Measurements from ENCODE around the gene KCNG4. TPM values are rescaled to one million over a fixed set of nuclear protein-coding genes. Genes with fewer than 3 reads are reported as not detected.
"Not testable (repeated sequence)": the region's sequence is repeated elsewhere in the genome, so short reads cannot be mapped to it uniquely, and the experiment has no call there.

KCNG4 gene
- total and polyA plus RNA-seq, 7 experiments from 2014 or later, result not detected

DNA sequence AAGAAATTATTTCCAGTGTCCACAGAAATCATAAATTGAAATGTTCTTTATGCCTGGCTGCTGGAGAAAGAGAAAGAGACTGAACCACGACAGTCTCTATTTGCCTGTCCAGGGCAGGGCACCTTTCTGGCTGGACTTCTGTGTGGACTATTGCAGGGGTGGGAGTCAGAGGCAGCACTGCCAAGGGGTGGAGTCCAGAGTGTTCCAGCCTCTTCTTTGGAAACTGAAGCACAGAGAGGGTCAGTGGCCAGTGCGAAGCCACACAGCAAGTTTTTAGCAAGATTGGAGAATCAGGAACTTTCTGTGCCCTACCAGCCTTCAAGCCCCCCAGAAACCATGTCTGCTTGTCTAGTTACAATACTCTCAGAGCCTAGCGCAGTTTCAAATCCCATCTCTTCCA, 15.3 kb downstream of the KCNG4 start:
- Histone ChIP-seq H3K4me1 (ENCODE audit: control insufficient read depth in 2 of 2, insufficient read depth in 2 of 2, low read length in 2 of 2) (no peaks in the 10 kb centered on the region), H3K36me3 (ENCODE audit: control insufficient read depth in 2 of 3, insufficient read depth in 3 of 3, low read length in 3 of 3) (no peaks in the 10 kb centered on the region), H3K9me3 (ENCODE audit: control insufficient read depth in 2 of 3, low read length in 3 of 3) (no peaks in the 10 kb centered on the region), H3K27me3 (ENCODE audit: control insufficient read depth in 2 of 2, insufficient read depth in 2 of 2, low read length in 2 of 2) (no peaks in the 10 kb centered on the region), H3K4me3 (ENCODE audit: low read length) (no peak overlapping the region), H3K27ac (ENCODE audit: low read depth, low read length) (no peak overlapping the region)
- no peaks in the 10 kb centered on the region for H3K36me3 Mint-ChIP-seq
- DNase-seq, result no peak
- H3K27me3 Mint-ChIP-seq, result peaks cover 4 to 27% (median 16%) of the 10 kb centered on the region in 5 donors
- ChIA-PET POLR2A (no interaction called here), CTCF (no interaction called here)
- no peak overlapping the region for H3K4me3 Mint-ChIP-seq
- H3K27ac Mint-ChIP-seq, result no peak overlapping the region
- H3K9me3 Mint-ChIP-seq, result no peaks in the 10 kb centered on the region
- no peaks in the 10 kb centered on the region for H3K4me1 Mint-ChIP-seq
- no peak for ATAC-seq
- intact Hi-C loops (cut with micrococcal nuclease), result no loop called here

DNA sequence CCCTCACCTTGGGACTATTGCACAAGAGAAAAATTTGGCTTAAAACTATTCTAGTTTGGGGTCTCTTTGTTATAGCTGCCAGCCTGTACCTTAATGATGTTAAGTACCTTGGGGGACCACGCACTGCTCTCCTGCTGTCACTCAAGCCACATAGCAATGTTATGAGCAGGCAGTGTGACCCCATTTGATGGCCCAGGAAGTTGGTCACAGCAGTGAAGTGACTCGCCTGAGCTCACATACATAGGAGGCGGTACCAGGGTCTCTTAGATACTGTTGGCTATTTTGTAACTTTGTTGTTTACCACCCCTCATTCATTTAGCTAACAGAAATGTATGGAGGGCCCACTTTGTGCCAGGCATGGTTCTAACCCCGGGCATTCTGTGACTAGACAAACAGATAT, 16.4 kb downstream of the KCNG4 start:
- Histone ChIP-seq H3K4me1 (ENCODE audit: control insufficient read depth in 2 of 2, insufficient read depth in 2 of 2, low read length in 2 of 2) (no peaks in the 10 kb centered on the region), H3K4me3 (ENCODE audit: low read length) (no peak overlapping the region), H3K27me3 (ENCODE audit: control insufficient read depth in 2 of 2, insufficient read depth in 2 of 2, low read length in 2 of 2) (no peaks in the 10 kb centered on the region), H3K36me3 (ENCODE audit: control insufficient read depth in 2 of 3, insufficient read depth in 3 of 3, low read length in 3 of 3) (no peaks in the 10 kb centered on the region), H3K9me3 (ENCODE audit: control insufficient read depth in 2 of 3, low read length in 3 of 3) (no peaks in the 10 kb centered on the region), H3K27ac (ENCODE audit: low read depth, low read length) (no peak overlapping the region)
- Mint-ChIP-seq H3K9me3 (no peaks in the 10 kb centered on the region), H3K4me1 (no peaks in the 10 kb centered on the region), H3K4me3 (no peak overlapping the region), H3K27me3 (peaks cover 4 to 20% (median 16%) of the 10 kb centered on the region in 5 donors), H3K27ac (no peak overlapping the region), H3K36me3 (no peaks in the 10 kb centered on the region)
- DNase-seq, result no peak
- intact Hi-C loops (cut with micrococcal nuclease), result no loop called here
- ChIA-PET CTCF (interaction anchor here (0.6 kb wide), 1 partner anchor 309 kb away, joined by 3 read pairs; no protein-coding TSS in a partner anchor), POLR2A (no interaction called here)
- no peak for ATAC-seq

DNA sequence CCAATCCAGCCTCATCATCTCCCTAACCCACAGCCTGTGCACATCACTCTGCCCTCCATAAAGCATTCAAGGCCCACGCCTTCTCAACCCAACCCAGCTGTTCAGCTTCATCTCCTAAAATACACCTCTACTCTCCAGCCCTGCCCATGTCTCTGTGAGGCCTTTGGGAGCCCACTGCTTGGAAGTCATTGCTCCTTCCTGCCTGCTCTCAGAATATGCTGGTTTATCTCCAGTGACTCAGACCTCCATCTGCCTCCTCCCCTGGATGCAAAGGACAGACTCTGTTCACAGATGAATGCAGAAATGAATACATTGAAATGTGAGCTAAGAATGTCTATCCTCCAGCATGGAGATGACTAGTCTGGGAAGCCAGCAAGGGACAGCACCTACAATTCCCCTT, 19.0 kb downstream of the KCNG4 start:
- DNase-seq (no peak), ATAC-seq (no peak)
- H3K27ac ChIP-seq (ENCODE audit: low read depth, low read length), result no peak overlapping the region
- no peaks in the 10 kb centered on the region for H3K4me1 ChIP-seq (ENCODE audit: control insufficient read depth in 2 of 2, insufficient read depth in 2 of 2, low read length in 2 of 2)
- H3K27me3 Mint-ChIP-seq, result peaks cover 0 to 6% (median 4%) of the 10 kb centered on the region in 5 donors
- no peaks in the 10 kb centered on the region for H3K27me3 ChIP-seq (ENCODE audit: control insufficient read depth in 2 of 2, insufficient read depth in 2 of 2, low read length in 2 of 2)
- intact Hi-C loops (cut with micrococcal nuclease), result no loop called here
- no peaks in the 10 kb centered on the region for H3K9me3 Mint-ChIP-seq
- no peak overlapping the region for H3K27ac Mint-ChIP-seq
- no peaks in the 10 kb centered on the region for H3K36me3 ChIP-seq (ENCODE audit: control insufficient read depth in 2 of 3, insufficient read depth in 3 of 3, low read length in 3 of 3)
- no peaks in the 10 kb centered on the region for H3K9me3 ChIP-seq (ENCODE audit: control insufficient read depth in 2 of 3, low read length in 3 of 3)
- ChIA-PET POLR2A (no interaction called here), CTCF (no interaction called here)
- H3K36me3 Mint-ChIP-seq, result no peaks in the 10 kb centered on the region
- no peak overlapping the region for H3K4me3 Mint-ChIP-seq
- no peaks in the 10 kb centered on the region for H3K4me1 Mint-ChIP-seq
- H3K4me3 ChIP-seq (ENCODE audit: low read length), result no peak overlapping the region

DNA sequence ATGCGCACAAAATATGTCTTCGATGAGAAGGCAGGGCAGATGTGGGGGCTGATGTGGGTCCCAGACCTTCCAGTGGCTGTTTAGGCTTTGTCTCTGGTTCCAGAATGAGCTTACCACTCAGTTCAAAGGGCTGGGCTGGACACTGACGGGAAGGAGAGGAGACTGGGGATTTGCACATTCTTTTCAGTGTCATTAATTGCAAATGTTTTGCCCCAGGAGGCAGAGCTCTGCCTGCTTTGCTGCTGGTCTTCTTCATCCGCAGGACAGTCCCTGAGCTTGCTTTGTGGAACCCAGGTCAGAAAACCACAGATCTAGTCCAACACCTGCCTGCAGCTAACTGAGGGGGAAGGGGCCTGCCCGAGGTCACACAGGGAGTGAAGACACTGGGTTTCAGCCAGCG, 20.9 kb downstream of the KCNG4 start:
- no peaks in the 10 kb centered on the region for H3K36me3 Mint-ChIP-seq
- intact Hi-C loops (cut with micrococcal nuclease), result no loop called here
- CTCF ChIA-PET, result no interaction called here

DNA sequence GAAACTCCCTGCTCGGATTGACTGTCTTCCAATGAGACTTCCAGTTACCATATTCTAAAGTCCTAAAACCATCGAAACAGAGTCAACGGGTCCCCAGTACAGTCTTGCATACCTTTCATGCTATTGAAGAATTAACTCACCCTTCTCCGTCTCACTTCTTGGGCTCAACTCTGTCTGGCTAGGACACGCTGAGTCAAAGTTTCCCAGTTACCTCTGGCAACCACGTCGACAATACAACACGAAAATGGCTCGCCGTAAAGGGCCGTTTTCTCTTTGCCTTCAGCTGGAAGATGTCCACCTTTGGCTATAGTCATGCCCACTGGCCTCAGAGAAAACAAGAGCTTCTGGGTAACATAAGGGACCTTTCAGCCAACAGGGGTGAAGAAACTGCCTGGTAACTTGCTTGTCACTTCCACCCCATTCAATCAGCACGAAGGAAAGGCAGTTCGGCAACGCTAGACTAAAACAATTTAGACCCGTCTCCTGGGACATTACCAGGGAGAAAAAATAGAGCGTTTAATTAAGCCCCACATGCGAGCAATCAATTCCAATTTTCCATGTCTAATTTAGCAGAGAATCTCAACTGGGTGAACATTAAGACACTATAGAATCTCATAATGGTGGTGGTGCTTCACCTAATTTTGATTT, 21.5 kb downstream of the KCNG4 start:
- Histone ChIP-seq H3K27me3 (ENCODE audit: control insufficient read depth in 2 of 2, insufficient read depth in 2 of 2, low read length in 2 of 2) (no peaks in the 10 kb centered on the region), H3K36me3 (ENCODE audit: control insufficient read depth in 2 of 3, insufficient read depth in 3 of 3, low read length in 3 of 3) (no peaks in the 10 kb centered on the region), H3K9me3 (ENCODE audit: control insufficient read depth in 2 of 3, low read length in 3 of 3) (no peaks in the 10 kb centered on the region), H3K4me3 (ENCODE audit: low read length) (no peak overlapping the region), H3K4me1 (ENCODE audit: control insufficient read depth in 2 of 2, insufficient read depth in 2 of 2, low read length in 2 of 2) (no peaks in the 10 kb centered on the region), H3K27ac (ENCODE audit: low read depth, low read length) (no peak overlapping the region)
- H3K27me3 Mint-ChIP-seq, result peaks cover 0 to 3% (median 0%) of the 10 kb centered on the region in 5 donors
- H3K9me3 Mint-ChIP-seq, result no peaks in the 10 kb centered on the region
- intact Hi-C loops (cut with micrococcal nuclease), result no loop called here
- H3K27ac Mint-ChIP-seq, result no peak overlapping the region
- no peak overlapping the region for H3K4me3 Mint-ChIP-seq
- H3K4me1 Mint-ChIP-seq, result no peaks in the 10 kb centered on the region
- no peak for DNase-seq
- ATAC-seq, result no peak
- CTCF ChIA-PET, result no interaction called here
- POLR2A ChIA-PET, result no interaction called here
- H3K36me3 Mint-ChIP-seq, result no peaks in the 10 kb centered on the region

More for the DNA sequence above, 20.9 kb downstream of the KCNG4 start:
- DNase-seq (no peak), ATAC-seq (no peak)
- Histone ChIP-seq H3K9me3 (ENCODE audit: control insufficient read depth in 2 of 3, low read length in 3 of 3) (no peaks in the 10 kb centered on the region), H3K4me1 (ENCODE audit: control insufficient read depth in 2 of 2, insufficient read depth in 2 of 2, low read length in 2 of 2) (no peaks in the 10 kb centered on the region), H3K27ac (ENCODE audit: low read depth, low read length) (no peak overlapping the region), H3K4me3 (ENCODE audit: low read length) (no peak overlapping the region), H3K27me3 (ENCODE audit: control insufficient read depth in 2 of 2, insufficient read depth in 2 of 2, low read length in 2 of 2) (no peaks in the 10 kb centered on the region), H3K36me3 (ENCODE audit: control insufficient read depth in 2 of 3, insufficient read depth in 3 of 3, low read length in 3 of 3) (no peaks in the 10 kb centered on the region)
- POLR2A ChIA-PET, result no interaction called here
- no peaks in the 10 kb centered on the region for H3K9me3 Mint-ChIP-seq
- no peak overlapping the region for H3K27ac Mint-ChIP-seq
- no peaks in the 10 kb centered on the region for H3K4me1 Mint-ChIP-seq
- H3K4me3 Mint-ChIP-seq, result no peak overlapping the region
- H3K27me3 Mint-ChIP-seq, result peaks cover 0 to 3% (median 0%) of the 10 kb centered on the region in 5 donors

DNA sequence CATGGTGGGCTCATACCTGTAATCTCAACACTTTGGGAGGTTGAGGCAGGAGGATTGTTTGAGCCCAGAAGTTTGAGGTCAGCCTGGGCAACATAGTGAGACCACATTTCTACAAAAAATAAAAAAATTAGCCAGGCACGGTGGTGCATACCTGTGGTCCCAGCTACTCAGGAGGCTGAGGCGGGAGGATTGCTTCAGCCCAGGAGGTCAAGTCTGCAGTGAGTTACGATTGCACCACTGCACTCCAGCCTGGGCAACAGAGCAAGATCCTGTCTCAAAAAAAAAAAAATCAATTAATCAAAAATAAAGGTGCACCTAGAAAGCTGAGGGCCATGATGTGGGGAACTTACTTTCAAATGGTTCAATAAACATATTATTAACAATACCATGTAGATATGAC, 23.7 kb downstream of the KCNG4 start:
- CTCF ChIA-PET; H3K4me1 ChIP-seq (ENCODE audit: control insufficient read depth in 2 of 2, insufficient read depth in 2 of 2, low read length in 2 of 2); H3K27me3 ChIP-seq (ENCODE audit: control insufficient read depth in 2 of 2, insufficient read depth in 2 of 2, low read length in 2 of 2); H3K4me3 Mint-ChIP-seq; H3K27ac Mint-ChIP-seq; H3K4me3 ChIP-seq (ENCODE audit: low read length); H3K27ac ChIP-seq (ENCODE audit: low read depth, low read length); intact Hi-C loops (cut with micrococcal nuclease); H3K9me3 ChIP-seq (ENCODE audit: control insufficient read depth in 2 of 3, low read length in 3 of 3); ATAC-seq; DNase-seq; H3K9me3 Mint-ChIP-seq; H3K36me3 Mint-ChIP-seq; POLR2A ChIA-PET; H3K27me3 Mint-ChIP-seq; H3K4me1 Mint-ChIP-seq; H3K36me3 ChIP-seq (ENCODE audit: control insufficient read depth in 2 of 3, insufficient read depth in 3 of 3, low read length in 3 of 3): not testable (repeated sequence)

DNA sequence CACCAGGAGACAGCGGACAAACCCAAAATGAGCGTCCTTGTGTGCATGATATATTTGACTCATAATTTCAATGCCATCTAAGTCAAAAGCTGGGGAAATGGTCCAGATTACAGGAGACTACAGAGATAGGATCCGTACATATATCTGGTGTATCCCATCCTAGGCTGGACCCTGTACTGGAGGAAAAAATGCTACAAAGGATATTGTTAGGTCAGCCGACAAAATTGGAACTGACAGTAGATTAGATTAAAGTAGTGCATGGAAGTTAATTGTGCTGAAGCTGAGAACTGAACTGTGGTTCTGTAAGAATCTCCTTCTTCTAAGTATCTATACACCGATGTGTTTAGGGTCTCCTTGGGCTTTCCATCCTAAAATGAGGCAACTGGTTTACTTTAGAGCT, 24.3 kb downstream of the KCNG4 start:
- H3K36me3 Mint-ChIP-seq, result no peaks in the 10 kb centered on the region
- H3K27ac Mint-ChIP-seq, result no peak overlapping the region
- Histone ChIP-seq H3K36me3 (ENCODE audit: control insufficient read depth in 2 of 3, insufficient read depth in 3 of 3, low read length in 3 of 3) (no peaks in the 10 kb centered on the region), H3K27ac (ENCODE audit: low read depth, low read length) (no peak overlapping the region), H3K4me3 (ENCODE audit: low read length) (no peak overlapping the region), H3K27me3 (ENCODE audit: control insufficient read depth in 2 of 2, insufficient read depth in 2 of 2, low read length in 2 of 2) (no peaks in the 10 kb centered on the region), H3K4me1 (ENCODE audit: control insufficient read depth in 2 of 2, insufficient read depth in 2 of 2, low read length in 2 of 2) (no peaks in the 10 kb centered on the region), H3K9me3 (ENCODE audit: control insufficient read depth in 2 of 3, low read length in 3 of 3) (no peaks in the 10 kb centered on the region)
- DNase-seq, result no peak
- H3K4me3 Mint-ChIP-seq, result no peak overlapping the region
- intact Hi-C loops (cut with micrococcal nuclease), result no loop called here
- H3K4me1 Mint-ChIP-seq, result no peaks in the 10 kb centered on the region
- CTCF ChIA-PET, result no interaction called here
- H3K27me3 Mint-ChIP-seq, result no peaks in the 10 kb centered on the region
- H3K9me3 Mint-ChIP-seq, result no peaks in the 10 kb centered on the region
- POLR2A ChIA-PET, result interaction anchor here (0.6 kb wide), 1 partner anchor 54 kb away, joined by 3 read pairs; no protein-coding TSS in a partner anchor
- no peak for ATAC-seq

Measured in naive thymus-derived CD4-positive, alpha-beta T cell (primary cell).